Stimulated activated CD8-positive, alpha-beta memory T cell treated with anti-CD3 and anti-CD28 coated beads, Interleukin-2, amount 100 ng/mL, for 1 hour (primary cell): Measurements from ENCODE around the gene KHDC4.
"Not testable (repeated sequence)": the region's sequence is repeated elsewhere in the genome, so short reads cannot be mapped to it uniquely, and the experiment has no call there.

Source experiments
- DNase-seq, 2 donors: peaks; one replicate each; pipeline ENCODE4 v3.0.0-alpha.2; 2020; ENCODE audit warnings: low read depth in 2 of 2

The KHDC4 gene

GRCh38 chr1:155900161-155900560 is 34.1 kb downstream of the KHDC4 start:
- DNase-seq, result no peak

GRCh38 chr1:155899683-155900082 is 34.5 kb downstream of the KHDC4 start:
- DNase-seq, result no peak

- DNase-seq, result no peak
Observed at GRCh38 chr1:155898888-155899287, 35.3 kb downstream of the KHDC4 start.

GRCh38 chr1:155897746-155898145 is 36.5 kb downstream of the KHDC4 start:
- DNase-seq, result no peak

- DNase-seq, result not testable (repeated sequence)
Observed at GRCh38 chr1:155896476-155896875, 37.7 kb downstream of the KHDC4 start.

- not testable (repeated sequence) for DNase-seq
Observed at GRCh38 chr1:155895617-155896016, 38.6 kb downstream of the KHDC4 start.

- DNase-seq, result no peak
Observed at GRCh38 chr1:155893389-155894142, 40.6 kb downstream of the KHDC4 start.

GRCh38 chr1:155892796-155893195 is 41.4 kb downstream of the KHDC4 start:
- DNase-seq, result no peak

GRCh38 chr1:155890251-155890650 is 44.0 kb downstream of the KHDC4 start:
- DNase-seq, result no peak

GRCh38 chr1:155889566-155889965 is 44.6 kb downstream of the KHDC4 start:
- DNase-seq, result no peak

GRCh38 chr1:155888481-155888880 is 45.7 kb downstream of the KHDC4 start:
- DNase-seq, result no peak

- no peak for DNase-seq
Observed at GRCh38 chr1:155884982-155885381, 49.2 kb downstream of the KHDC4 start.

GRCh38 chr1:155884031-155884960 is 49.9 kb downstream of the KHDC4 start:
- no peak for DNase-seq

- no peak for DNase-seq
Observed at GRCh38 chr1:155882766-155883165, 51.4 kb downstream of the KHDC4 start.

GRCh38 chr1:155882235-155882634 is 52.0 kb downstream of the KHDC4 start:
- no peak for DNase-seq

GRCh38 chr1:155880950-155881349 is 53.3 kb downstream of the KHDC4 start:
- no peak for DNase-seq

GRCh38 chr1:155880251-155880650 is 54.0 kb downstream of the KHDC4 start:
- DNase-seq, result no peak

GRCh38 chr1:155877945-155878344 is 56.3 kb downstream of the KHDC4 start:
- no peak for DNase-seq

GRCh38 chr1:155873860-155874259 is 60.4 kb downstream of the KHDC4 start:
- no peak for DNase-seq

- DNase-seq, result no peak
Observed at GRCh38 chr1:155872527-155872926, 61.7 kb downstream of the KHDC4 start.

GRCh38 chr1:155871390-155871789 is 62.8 kb downstream of the KHDC4 start:
- no peak for DNase-seq

- DNase-seq, result no peak
Observed at GRCh38 chr1:155867766-155868165, 66.4 kb downstream of the KHDC4 start.

- DNase-seq, result no peak
Observed at GRCh38 chr1:155864393-155864792, 69.8 kb downstream of the KHDC4 start.
